VCaP (cell line): ENCODE measurements around the gene RPL23.

Source experiments
- H3K27ac ChIP-seq: fragments of 450-650 bp; 2 replicates; pipeline ENCODE4 v1.5.1; 2017
- CTCF ChIP-seq: fragments of 450-650 bp; conservative IDR thresholded peaks from 2 replicates; pipeline ENCODE4 v1.5.1; 2017; ENCODE audit warnings: mild to moderate bottlenecking, moderate library complexity

RPL23 gene

DNA sequence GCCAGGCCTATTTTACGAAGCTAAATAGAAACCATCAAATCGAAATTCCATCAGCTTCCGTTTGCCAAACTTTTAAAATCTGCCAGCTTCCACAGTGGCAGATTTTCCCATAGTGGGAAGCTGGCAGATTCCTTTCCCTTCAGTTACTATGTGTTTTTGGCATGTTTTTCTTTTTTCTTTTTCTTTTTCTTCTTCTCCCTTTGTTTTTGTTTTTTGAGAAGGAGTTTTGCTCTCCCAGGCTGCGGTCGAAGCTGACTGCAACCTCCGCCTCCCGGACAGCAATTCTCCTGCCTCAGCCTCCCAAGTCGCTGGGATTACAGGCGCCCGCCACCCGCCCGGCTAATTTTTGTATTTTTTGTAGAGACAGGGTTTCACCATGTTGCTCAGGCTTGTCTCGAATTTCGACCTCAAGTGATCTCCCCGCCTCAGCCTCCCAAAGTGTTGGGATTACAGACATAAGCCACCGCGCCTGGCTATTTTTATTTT is 27.7 kb downstream of the RPL23 start:
- peak overlapping the region; percentile 85 for H3K27ac ChIP-seq
- no peak for TF ChIP-seq CTCF

DNA sequence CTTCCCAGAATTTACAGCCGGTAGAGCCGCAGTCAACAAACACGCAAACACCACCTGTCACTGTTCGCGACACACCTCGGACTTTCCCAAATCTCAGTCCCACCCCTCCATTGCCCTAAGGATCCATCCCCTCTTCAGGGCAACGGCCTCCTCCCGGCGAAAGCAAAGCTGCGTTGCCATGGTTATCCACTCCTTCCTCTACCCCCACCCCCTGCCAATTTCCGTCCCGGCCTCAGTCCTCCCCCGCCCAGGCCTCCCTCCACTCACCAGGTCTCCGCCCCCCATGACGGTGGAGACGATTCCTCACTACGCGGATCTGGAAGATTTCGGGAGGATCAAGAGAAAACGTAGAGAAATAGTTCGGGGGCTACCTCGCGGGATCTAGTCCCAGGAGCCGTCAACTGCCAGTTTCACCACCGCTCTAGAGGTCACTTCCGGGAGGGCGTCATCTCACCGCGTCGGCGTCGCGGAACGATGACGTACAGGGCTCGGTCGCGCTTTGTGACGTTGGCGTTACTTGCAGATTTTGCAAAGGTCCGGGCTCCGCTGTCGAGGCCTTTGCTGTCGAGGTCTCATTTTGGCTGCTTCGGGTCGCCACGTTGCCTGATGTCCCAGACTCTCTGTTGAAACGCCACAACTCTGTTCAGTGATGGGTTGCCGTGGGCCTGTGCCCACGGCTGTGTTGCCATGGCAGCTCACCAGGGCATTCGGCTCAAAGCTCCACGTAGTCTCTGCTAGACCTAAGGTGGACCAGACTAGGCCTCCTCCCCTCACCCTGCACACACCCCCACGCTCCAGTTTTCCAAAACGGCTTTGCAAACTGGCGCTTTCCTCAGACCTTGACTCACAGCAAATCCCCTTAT is 28.4 kb downstream of the RPL23 start, which contains the start of gene CWC25:
TSS of gene CWC25 (minus strand) at position 423 of the 863 bp plus-strand sequence. CDS start at position 285, 138 bp downstream.
- H3K27ac ChIP-seq = peak within 1 kb of the TSS; percentile 85
- TF ChIP-seq CTCF = no peak

DNA sequence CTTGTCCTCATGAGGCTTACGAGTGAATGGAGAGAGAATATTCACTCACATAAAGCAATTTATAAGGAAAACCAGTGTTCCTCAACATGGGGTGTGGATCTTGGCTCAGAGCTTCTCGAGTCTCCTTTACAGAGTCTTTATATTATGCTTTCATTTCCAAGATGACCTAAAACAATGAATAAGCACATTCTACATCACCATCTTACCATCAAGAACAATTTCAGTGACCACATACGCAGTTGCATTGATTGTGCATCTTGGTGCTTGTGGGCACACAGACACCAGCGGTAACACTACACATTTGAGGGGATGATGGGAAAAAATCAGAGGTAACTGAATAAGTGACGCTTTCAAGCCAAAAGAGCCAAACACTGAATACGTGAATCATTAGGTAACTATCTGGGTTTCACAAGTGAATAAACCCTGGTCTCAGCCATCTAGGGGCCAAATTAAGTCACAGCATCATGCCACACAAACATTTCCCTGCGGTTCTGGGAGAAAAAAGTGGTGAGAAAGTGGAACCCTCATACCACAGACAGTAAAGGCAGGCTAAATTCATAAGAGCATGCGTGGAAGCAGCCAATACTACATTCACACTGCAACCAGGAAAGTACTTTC is 37.8 kb downstream of the RPL23 start:
- TF ChIP-seq CTCF = no peak

DNA sequence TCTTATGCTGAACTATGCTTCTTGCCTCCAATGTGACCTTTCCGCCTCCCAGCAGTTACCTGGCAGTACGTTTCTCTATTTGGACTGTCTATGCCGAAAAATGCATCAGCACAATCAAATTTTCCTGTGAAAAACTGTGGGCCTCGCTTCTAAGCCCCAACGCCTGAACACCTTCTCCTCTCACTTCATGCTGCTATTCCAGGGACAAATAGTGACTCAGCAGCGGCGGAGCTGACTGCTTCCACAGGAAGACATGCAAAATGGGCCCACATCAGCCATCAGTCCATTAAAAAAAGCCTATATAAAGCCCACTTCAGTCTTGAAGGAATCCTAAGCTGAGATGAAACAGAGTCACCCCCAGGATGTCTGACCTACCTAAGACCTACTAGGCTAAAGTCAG is 43.7 kb downstream of the RPL23 start:
- H3K27ac ChIP-seq = no peak overlapping the region

More for the DNA sequence above, 37.8 kb downstream of the RPL23 start:
- H3K27ac ChIP-seq = no peak overlapping the region

DNA sequence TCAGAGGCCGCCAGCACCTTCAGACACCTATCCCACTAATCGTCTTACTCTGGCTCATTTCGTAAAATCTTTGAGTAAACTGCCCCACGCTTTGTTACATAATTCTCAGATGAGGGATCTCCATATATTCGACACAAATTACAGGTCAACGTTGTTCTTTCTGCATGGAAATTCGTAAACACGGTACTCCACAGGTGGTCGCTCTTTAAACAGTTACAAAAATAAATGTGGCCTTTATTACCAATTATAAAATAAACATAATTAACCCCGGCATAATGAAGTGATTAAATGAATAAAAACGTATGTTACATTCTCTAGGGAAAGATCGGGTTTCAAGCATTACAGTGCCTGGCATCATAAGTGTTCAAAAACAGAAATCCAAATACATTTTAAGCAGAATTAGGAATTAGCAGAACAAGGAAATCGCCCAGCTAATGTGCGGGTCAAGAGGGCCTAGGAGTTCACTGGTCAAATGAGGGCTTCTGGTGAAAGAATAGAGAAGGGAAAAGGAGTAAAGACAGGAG is 53.2 kb downstream of the RPL23 start:
- peak overlapping the region; percentile 94 for H3K27ac ChIP-seq
- no peak for TF ChIP-seq CTCF

More for the DNA sequence above, 43.7 kb downstream of the RPL23 start:
- no peak for TF ChIP-seq CTCF

- no peak for TF ChIP-seq CTCF
- H3K27ac ChIP-seq = peak within 1 kb of the TSS; percentile 94
Observed at GRCh38 chr17:38799501-38800236, 53.9 kb downstream of the RPL23 start, which contains the start of gene PIP4K2B. Gene PIP4K2B, minus strand, starts transcription at chr17:38799556. Its CDS starts 132 bp downstream, at chr17:38799424.
